Inflammatory macrophage (primary cell): ENCODE data around the gene METRN.

ENCODE experiments used
- DNase-seq, 2 donors: peaks; one replicate each; pipeline ENCODE4 v3.0.0-alpha.2; 2020 to 2022

Gene METRN

DNA sequence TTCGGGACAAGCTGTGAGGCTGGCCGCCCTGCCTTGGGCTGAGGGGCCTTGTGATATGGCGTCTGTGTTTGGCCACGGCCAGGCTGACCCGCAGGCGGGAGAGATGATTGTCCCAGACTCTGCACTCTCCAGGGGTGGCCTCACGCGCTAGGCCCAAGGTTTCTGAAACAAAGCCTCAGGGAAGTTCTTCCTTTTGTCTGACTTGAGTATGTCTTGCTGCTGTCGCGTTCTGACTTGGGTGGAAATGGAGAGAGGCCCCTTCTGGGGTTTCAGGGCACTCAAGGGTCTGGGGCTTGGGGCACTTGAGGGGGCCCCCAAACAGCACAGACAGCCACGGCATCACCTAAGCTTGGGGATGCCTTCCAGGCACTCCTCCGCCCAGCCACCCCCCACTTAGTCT lies 3.8 kb upstream of the METRN start:
- DNase-seq, result no peak

- peak; percentile 65 to 73 for DNase-seq
Observed at GRCh38 chr16:711548-712320, 3.2 kb upstream of the METRN start.

DNA sequence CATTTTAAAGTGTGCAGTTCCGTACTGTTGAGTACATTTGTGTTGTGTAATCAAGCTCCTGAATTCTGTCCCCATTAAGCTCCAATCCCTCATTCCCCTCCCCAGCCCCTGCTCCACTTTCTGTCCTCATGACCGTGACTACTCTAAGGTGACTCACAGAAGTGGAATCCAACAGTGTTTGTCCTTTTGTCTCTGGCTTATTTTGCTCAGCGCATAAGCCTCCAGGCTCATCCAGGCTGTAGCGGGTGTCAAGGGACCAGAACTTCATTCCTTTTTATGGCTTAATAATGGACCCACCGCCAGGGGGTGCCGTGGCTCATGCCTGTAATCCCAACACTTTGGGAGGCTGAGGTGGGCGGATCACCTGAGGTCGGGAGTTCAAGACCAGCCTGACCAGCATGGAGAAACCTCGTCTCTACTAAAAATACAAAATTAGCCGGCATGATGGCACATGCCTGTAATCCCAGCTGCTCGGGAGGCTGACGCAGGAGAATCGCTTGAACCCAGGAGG lies 2.1 kb upstream of the METRN start:
- DNase-seq, result peak; percentile 55 to 70

DNA sequence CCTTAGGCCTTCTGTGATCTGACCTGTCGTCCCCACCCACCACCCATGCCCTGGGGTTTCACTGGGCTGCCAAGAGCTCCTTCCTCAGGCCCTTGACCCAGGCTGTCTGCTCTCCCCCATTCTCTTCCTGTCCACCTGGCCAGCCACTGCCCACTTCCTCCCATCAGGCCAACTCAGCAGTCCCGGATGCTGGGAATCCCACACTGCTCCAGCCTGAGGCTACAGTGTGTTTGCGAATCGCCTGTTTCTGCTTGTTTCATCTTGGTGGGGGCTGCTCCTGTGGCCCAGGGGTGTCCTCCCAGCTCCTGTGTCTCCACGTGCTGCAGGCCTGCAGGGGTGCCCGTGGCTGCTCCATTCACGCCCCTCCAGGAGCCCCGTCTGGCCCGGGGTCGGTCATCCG lies 839 bp upstream of the METRN start:
- DNase-seq, result no peak

DNA sequence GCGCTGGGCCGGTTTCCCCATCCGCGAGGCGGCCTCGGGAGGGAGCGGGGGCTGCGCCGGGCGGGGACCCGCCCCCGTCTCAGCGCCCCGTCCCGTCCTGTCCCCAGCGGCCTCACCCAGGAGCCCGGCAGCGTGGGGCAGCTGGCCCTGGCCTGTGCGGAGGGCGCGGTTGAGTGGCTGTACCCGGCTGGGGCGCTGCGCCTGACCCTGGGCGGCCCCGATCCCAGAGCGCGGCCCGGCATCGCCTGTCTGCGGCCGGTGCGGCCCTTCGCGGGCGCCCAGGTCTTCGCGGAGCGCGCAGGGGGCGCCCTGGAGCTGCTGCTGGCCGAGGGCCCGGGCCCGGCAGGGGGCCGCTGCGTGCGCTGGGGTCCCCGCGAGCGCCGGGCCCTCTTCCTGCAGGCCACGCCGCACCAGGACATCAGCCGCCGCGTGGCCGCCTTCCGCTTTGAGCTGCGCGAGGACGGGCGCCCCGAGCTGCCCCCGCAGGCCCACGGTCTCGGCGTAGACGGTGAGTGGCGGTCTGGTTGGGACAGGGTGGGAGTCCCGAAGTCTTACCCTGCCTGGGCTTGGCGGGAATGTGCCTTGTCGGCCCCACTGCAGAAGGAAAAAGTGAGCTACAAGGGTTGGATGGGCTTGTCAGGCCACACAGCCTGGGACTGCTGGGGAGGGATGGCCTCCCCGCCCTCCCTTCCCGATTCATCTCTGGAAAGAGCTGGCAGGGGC lies 720 bp downstream of the METRN start:
- DNase-seq, result no peak

- no peak for DNase-seq
Observed at GRCh38 chr16:716200-716568, 1.3 kb downstream of the METRN start.

DNA sequence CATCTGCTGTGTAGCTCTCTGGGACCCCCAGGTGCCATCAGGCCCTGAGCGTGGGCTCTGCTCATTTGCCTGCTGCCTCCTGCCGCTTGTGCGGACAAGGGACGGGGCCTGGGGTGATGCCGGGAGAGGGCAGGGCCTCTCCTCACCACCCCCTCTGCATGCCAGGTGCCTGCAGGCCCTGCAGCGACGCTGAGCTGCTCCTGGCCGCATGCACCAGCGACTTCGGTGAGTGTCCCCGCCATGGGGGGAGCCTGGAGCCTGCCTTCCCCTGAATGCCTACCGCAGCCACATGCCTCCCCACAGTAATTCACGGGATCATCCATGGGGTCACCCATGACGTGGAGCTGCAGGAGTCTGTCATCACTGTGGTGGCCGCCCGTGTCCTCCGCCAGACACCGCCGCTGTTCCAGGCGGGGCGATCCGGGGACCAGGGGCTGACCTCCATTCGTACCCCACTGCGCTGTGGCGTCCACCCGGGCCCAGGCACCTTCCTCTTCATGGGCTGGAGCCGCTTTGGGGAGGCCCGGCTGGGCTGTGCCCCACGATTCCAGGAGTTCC lies 1.9 kb downstream of the METRN start:
- DNase-seq, result no peak

DNA sequence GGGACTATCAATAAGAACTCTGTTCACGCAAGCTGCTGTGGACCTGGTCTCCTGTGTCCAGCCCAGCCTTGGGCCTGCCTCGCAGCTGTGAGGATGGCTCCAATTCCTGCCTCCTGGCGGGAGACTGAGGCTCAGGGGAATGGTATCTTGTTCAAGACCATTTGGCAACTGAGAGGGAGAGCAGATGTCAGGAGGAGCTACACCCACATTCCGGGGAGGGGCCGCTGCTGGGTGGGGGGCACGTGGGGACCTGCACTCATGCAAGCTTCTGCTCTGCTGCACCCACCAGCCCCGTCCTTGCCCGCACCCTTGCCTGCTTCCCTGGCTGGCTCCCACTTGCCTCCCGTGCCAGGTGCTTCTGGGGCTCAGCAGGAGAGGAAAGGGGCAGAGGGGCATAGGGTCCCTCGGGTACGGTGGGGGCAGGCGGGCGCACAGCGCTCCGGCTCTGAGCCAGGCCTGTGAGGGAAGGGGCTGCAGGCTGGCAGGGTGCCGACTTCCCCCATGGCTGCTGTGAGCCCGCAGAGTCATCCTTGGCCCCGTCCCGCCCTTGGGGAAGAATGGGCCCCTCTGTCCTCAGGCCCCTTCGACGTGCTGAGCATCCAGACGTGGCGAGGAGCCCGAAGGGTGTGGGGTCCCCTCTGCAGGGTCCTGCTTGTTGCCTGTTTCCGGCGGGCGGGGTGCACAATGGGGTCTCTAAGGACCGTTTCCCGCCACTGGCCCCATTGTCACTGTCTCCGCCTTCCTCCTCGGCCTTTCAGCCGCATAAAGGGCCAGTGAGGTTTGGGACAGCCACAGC lies 2.7 kb downstream of the METRN start:
- no peak for DNase-seq

GRCh38 chr16:718389-718788 lies 3.5 kb downstream of the METRN start:
- no peak for DNase-seq

DNA sequence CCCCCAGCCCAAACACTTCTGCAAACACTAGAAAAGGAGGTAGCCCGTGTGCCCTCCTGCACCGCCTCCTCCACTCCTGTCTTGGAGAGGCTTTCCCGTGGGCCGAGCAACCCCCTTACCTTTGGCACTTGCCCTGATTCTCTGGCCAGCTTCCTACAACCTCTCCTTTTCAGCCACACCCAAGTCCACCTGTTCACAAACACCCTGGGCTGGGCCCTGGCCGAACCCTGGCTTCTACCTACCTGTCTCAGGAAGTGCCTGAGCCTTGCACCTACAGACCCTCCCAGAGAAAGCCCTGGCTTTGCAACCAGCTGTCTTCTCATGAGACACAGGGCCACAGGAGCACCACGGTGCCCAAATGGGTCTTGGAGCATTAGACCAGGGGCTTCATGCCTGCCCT lies 4.0 kb downstream of the METRN start:
- DNase-seq, result no peak

- no peak for DNase-seq
Observed at GRCh38 chr16:719815-720446, 5.0 kb downstream of the METRN start.

- DNase-seq, result peak in 1 of 2 donors; percentile 53
Observed at GRCh38 chr16:720447-720989, 5.6 kb downstream of the METRN start.

DNA sequence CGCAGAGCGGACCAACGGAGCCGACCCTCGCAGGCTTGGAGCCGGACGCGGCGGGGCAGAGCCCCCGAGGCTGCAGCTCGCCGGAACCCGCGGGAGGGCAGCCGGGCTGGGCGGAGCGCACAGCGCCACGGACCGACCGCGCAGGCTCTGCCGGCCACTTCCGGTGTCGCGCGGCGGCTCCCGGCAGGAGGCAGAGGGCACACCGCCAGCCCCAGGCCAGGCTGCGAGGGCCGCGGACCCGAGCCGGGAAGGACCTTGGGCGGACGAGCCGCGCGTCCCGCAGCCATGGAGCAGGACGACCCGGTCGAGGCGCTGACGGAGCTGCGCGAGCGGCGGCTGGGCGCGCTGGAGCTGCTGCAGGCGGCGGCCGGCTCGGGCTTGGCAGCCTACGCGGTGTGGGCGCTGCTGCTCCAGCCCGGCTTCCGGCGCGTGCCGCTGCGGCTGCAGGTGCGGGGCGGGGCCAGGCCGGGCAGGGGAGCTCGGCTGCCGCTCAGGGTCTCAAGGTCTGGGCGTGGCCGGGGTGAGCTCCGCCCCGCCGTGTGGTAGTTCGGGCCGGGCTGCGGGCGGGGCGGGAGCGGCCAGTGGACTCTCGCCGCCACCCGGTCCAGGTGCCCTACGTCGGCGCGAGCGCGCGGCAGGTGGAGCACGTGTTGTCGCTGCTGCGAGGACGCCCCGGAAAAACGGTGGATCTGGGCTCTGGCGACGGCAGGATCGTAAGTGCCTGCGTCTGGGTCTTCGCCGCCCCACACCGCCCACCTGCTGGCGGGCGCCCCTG lies 6.3 kb downstream of the METRN start, which contains the start of gene ANTKMT:
Gene ANTKMT, plus strand, starts transcription at position 157 of the 775 bp plus-strand sequence. Its CDS starts 129 bp downstream, at position 286.
- peak; percentile 57 to 79 for DNase-seq

DNA sequence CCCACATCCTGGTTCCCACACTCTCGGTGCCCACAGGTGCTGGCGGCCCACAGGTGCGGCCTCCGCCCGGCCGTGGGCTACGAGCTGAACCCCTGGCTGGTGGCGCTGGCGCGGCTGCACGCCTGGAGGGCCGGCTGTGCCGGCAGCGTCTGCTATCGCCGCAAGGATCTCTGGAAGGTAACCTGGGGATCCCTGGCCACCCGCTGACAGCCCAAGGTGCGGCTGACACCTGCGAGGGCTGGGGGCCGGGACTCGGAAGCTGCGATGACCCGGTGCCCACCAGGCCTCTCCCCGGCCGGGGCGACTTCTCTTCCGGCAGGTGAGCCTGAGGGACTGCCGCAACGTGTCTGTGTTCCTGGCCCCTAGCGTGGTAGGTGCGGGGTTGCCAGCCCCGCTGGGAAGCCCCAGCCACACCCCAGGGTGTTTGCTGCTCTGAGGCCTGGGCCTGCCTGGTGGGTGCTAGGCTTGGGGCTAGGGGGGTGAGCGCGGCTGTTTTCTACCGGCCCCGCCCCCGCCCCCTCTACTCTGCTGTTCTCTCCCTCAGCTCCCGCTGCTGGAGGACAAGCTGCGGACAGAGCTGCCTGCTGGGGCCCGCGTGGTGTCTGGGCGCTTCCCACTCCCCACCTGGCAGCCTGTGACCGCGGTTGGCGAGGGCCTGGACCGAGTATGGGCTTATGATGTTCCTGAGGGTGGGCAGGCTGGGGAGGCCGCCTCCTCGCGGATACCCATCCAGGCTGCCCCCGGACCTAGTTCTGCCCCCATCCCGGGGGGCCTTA lies 7.0 kb downstream of the METRN start:
- DNase-seq, result no peak

DNA sequence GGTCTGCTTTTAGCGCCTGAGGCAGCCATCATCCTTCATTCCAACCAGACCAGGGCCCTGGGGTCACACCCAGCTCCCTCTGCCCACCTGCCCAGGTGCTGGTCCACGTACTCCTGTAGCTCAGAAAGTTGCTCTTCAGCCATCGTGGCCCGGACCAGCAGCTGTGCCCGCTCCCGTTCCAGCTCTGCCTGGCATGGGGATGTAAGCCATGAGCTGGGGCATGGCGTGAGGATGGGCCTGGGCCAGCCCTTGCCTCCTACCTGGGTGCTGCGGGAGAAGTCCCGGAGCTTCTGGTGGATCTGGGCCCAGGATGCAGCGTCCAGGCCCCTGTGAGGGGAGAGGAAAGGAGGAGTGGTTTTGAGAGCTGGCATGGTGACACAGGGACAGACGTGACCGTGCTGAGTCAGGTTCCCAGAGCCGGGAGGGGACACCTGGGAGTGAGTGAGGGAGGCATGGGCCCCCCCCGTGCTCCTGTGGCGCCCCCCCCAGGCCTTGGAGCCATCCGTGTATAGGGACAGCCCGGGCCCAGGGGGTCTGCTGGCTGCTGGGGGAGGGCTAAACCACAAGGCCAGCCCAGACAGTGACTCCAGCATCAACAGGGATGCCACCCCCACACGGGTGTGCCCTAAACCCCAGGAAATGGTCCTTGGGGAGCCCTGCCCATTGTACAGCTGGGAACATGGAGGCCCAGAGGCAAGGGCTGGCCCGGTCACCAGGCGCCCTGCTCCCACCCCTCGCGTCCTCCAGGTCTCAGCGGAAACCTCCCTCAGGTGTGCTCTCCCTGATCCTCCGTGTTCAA lies 8.1 kb downstream of the METRN start:
- no peak for DNase-seq

DNA sequence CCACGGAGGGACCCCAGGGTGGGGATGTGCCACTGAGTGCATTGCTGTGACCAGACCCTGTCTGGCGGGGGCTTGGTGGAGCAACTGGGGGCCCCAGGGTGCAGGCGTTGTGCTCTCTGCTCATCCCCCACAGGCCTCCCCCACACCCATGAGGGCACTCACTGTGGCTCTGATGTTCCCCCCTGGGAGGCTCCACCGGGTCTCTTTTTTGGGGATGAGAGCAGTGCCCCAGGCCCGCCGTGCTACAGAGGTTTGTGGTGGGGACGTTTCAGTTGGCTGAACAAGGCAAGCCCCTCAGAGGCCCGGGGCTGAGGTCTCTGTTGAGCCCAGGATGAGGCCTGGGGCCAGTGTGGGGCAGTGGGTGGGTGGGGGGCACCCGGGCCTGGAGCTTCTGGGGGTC lies 8.8 kb downstream of the METRN start:
- DNase-seq, result no peak

DNA sequence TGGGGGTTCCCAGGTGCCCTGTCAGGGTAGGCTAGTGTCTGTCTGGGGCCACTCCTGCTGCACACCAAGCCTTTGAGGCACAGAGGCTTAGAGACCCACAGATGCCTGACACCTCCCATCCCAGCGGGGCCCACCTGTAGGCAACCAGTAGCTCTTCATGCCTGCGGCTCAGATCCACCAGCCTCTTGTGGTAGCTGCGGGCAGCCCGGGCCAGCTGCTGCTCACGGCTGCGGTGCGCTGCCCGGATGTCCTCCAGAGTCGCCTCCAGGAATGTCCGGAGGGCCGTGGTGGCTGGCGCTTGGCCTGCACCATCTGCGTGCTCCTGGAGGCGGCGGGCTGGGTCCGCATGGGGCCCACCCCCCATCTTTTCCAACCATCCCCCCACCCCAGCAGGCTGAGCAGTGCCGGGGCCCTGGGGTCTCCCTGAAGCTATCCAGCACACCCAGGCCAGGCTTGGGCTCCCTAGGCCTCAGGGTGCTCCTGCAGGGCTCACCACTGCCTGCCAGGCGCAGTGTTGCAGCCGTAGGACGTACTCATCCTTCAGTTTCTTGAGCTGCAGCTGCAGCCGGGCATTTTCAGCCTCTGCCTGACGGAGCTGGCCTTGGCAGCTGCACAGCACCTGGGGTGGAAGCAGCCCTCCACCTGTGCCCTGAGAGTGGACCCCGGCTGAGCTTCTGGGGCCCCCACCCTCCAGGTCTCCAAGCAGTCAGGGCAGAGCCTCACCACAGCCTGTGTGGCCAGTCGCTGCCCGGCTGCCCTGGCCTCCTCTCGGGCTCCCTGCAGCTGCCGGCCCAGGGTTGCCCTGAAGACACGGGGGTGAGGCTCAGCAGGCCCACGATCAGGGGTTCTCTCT lies 9.5 kb downstream of the METRN start:
- no peak for DNase-seq

DNA sequence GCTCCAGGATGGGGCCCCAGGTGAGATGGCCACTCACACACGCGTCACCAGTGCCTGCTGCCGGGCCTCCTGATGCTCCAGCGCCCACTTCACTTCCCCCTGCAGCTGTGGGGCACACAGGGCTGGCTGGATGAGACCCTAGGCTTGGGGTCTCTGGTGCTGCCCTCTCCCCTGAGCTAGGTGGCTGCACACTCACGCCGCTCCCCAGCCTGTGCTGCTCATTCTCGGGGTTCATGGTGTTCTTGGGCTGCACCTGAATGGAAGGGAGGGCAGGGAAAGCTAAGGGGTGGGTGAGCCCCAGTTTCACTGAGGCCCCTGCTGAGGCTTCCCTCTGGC lies 10.1 kb downstream of the METRN start:
- no peak for DNase-seq
